IMR-90 (cell line): ENCODE results near the gene NCKAP5. TPM values are rescaled to one million over a fixed set of nuclear protein-coding genes. Genes with fewer than 3 reads are reported as not detected.

ENCODE experiments used
- ATAC-seq: fragments of 200-7000 bp; cut with Tn5 transposase; 2 replicates; pipeline ENCODE4 v1.9.1; 2020; ENCODE audit warnings: low read depth, mild to moderate bottlenecking, moderate library complexity
- BruUV-seq: library from RNA; stranded (reverse); fragments of 400-500 nt; replicated peaks from 2 replicates; lab custom pipeline; 2021; lab: Mats Ljungman, UMichigan
- CTCF ChIA-PET: fragments of 300-600 bp; formaldehyde crosslinking; extraction: SDS; loops from one replicate; lab custom pipeline; 2021; ENCODE audit warnings: antibody characterized with exemption; lab: Yijun Ruan, JAX
- POLR2A ChIA-PET: fragments of 300-600 bp; sonication (Branson Sonifier 250); formaldehyde crosslinking; loops from one replicate; lab custom pipeline; 2022; ENCODE audit warnings: antibody characterized with exemption; ENCODE audit not compliant: unreplicated experiment; lab: Charles Lee
- DNase-seq: peaks from one replicate; pipeline ENCODE4 v3.0.0; 2013
- H2AFZ ChIP-seq: replicated peaks from 2 replicates; pipeline ENCODE3; 2013; ENCODE audit warnings: low read length, mild to moderate bottlenecking; ENCODE audit not compliant: poor library complexity
- H2AK5ac ChIP-seq: 2 replicates; pipeline ENCODE4 v1.6.1; 2013; ENCODE audit warnings: low read depth, low read length, inconsistent platforms
- H2AK9ac ChIP-seq: replicated peaks from 2 replicates; pipeline ENCODE3; 2013; ENCODE audit warnings: mild to moderate bottlenecking, low read depth, low read length, moderate library complexity; ENCODE audit not compliant: poor library complexity
- H2BK120ac ChIP-seq: 2 replicates; pipeline ENCODE4 v1.6.1; 2013; ENCODE audit warnings: low read depth, low read length, inconsistent platforms
- H2BK15ac ChIP-seq: 3 replicates; pipeline ENCODE4 v1.6.1; 2013; ENCODE audit warnings: low read depth, low read length, inconsistent platforms
- H2BK20ac ChIP-seq: 2 replicates; pipeline ENCODE4 v1.6.1; 2013; ENCODE audit warnings: low read depth, mild to moderate bottlenecking, inconsistent platforms, low read length, moderate library complexity
- H2BK5ac ChIP-seq: 2 replicates; pipeline ENCODE4 v1.6.1; 2013; ENCODE audit warnings: mild to moderate bottlenecking, low read depth, low read length, inconsistent platforms; ENCODE audit not compliant: poor library complexity, severe bottlenecking
- H3K14ac ChIP-seq: replicated peaks from 2 replicates; pipeline ENCODE4 v1.6.1; 2013; ENCODE audit warnings: low read depth, low read length, inconsistent platforms
- H3K18ac ChIP-seq: 2 replicates; pipeline ENCODE4 v1.6.1; 2013; ENCODE audit warnings: low read depth, low read length, control low read depth
- H3K23ac ChIP-seq: 2 replicates; pipeline ENCODE4 v1.6.1; 2013; ENCODE audit warnings: low read depth, low read length, inconsistent platforms
- H3K27ac ChIP-seq: 2 replicates; pipeline ENCODE4 v1.5.1; 2013; ENCODE audit warnings: mild to moderate bottlenecking, control low read depth, low read length; ENCODE audit not compliant: insufficient read depth
- H3K27me3 ChIP-seq: 2 replicates; pipeline ENCODE4 v1.6.1; 2013; ENCODE audit warnings: low read length; ENCODE audit not compliant: control insufficient read depth, insufficient read depth
- H3K36me3 ChIP-seq: 2 replicates; pipeline ENCODE4 v1.6.1; 2013; ENCODE audit warnings: low read length, mixed read lengths; ENCODE audit not compliant: control insufficient read depth, insufficient read depth
- H3K4ac ChIP-seq: 2 replicates; pipeline ENCODE4 v1.6.1; 2013; ENCODE audit warnings: low read depth, low read length, inconsistent platforms
- H3K4me1 ChIP-seq: 2 replicates; pipeline ENCODE4 v1.6.1; 2013; ENCODE audit warnings: low read length, mixed read lengths; ENCODE audit not compliant: control insufficient read depth, insufficient read depth
- H3K4me2 ChIP-seq: 2 replicates; pipeline ENCODE4 v1.6.1; 2013; ENCODE audit warnings: low read depth, mild to moderate bottlenecking, control low read depth, low read length, moderate library complexity
- H3K4me3 ChIP-seq: 2 replicates; pipeline ENCODE4 v1.5.1; 2013; ENCODE audit warnings: low read depth, mild to moderate bottlenecking, control low read depth, low read length, moderate library complexity; ENCODE audit not compliant: insufficient read depth
- H3K56ac ChIP-seq: 2 replicates; pipeline ENCODE4 v1.6.1; 2013; ENCODE audit warnings: low read length, inconsistent platforms; ENCODE audit not compliant: insufficient read depth; ENCODE audit errors: extremely low read depth
- H3K79me1 ChIP-seq, 2 experiments: 2 replicates each; pipeline ENCODE4 v1.6.1; 2013; ENCODE audit warnings: low read length in 2 of 2, inconsistent platforms in 1 of 2, low read depth in 1 of 2
- H3K9ac ChIP-seq: 2 replicates; pipeline ENCODE4 v1.6.1; 2013; ENCODE audit warnings: low read depth, low read length, control low read depth
- H3K9me1 ChIP-seq: 2 replicates; pipeline ENCODE4 v1.6.1; 2013; ENCODE audit warnings: low read length, inconsistent platforms; ENCODE audit not compliant: insufficient read depth
- H3K9me3 ChIP-seq: 2 replicates; pipeline ENCODE4 v1.6.1; 2013; ENCODE audit warnings: low read length; ENCODE audit not compliant: control insufficient read depth, insufficient read depth
- H4K20me1 ChIP-seq: 2 replicates; pipeline ENCODE4 v1.6.1; 2013; ENCODE audit warnings: low read length, inconsistent platforms; ENCODE audit not compliant: insufficient read depth
- H4K5ac ChIP-seq: 2 replicates; pipeline ENCODE4 v1.6.1; 2013; ENCODE audit warnings: mild to moderate bottlenecking, low read depth, low read length, control low read depth
- H4K8ac ChIP-seq, 2 experiments: 2 replicates each; pipeline ENCODE4 v1.6.1; 2013; ENCODE audit warnings: low read depth in 2 of 2, low read length in 2 of 2, control low read depth in 1 of 2, inconsistent platforms in 1 of 2
- H4K91ac ChIP-seq: 2 replicates; pipeline ENCODE4 v1.6.1; 2013; ENCODE audit warnings: low read depth, low read length, inconsistent platforms; ENCODE audit not compliant: insufficient read depth
- BHLHE40 ChIP-seq: fragments of 150-350 bp; IDR thresholded peaks from 2 replicates; pipeline ENCODE4 v1.6.1; 2016; ENCODE audit warnings: mild to moderate bottlenecking, low read depth, low read length
- CEBPB ChIP-seq: IDR thresholded peaks from 2 replicates; pipeline ENCODE4 v1.6.1; 2012; ENCODE audit warnings: low read depth, low read length, improper control_type of control experiment
- CHD1 ChIP-seq: IDR thresholded peaks from 2 replicates; pipeline ENCODE4 v1.6.1; 2012; ENCODE audit warnings: low read depth, low read length, improper control_type of control experiment
- ELK1 ChIP-seq: fragments of 150-350 bp; IDR thresholded peaks from 2 replicates; pipeline ENCODE4 v1.6.1; 2016; ENCODE audit warnings: low read depth, mild to moderate bottlenecking, low read length, moderate library complexity, borderline replicate concordance
- FOS ChIP-seq: fragments of 150-350 bp; IDR thresholded peaks from 2 replicates; pipeline ENCODE4 v1.6.1; 2016; ENCODE audit warnings: low read depth, low read length
- MAFK ChIP-seq: IDR thresholded peaks from 2 replicates; pipeline ENCODE4 v1.6.1; 2012; ENCODE audit warnings: low read depth, low read length, improper control_type of control experiment
- MAZ ChIP-seq: IDR thresholded peaks from 2 replicates; pipeline ENCODE4 v1.6.1; 2012; ENCODE audit warnings: low read depth, mild to moderate bottlenecking, low read length, improper control_type of control experiment, moderate library complexity, borderline replicate concordance
- MXI1 ChIP-seq: IDR thresholded peaks from 2 replicates; pipeline ENCODE4 v1.6.1; 2012; ENCODE audit warnings: low read depth, mild to moderate bottlenecking, low read length, moderate library complexity, borderline replicate concordance
- POLR2A ChIP-seq: IDR thresholded peaks from 2 replicates; pipeline ENCODE4 v1.6.1; 2012; ENCODE audit warnings: mild to moderate bottlenecking, low read depth, low read length
- RAD21 ChIP-seq: IDR thresholded peaks from 2 replicates; pipeline ENCODE4 v1.6.1; 2012; ENCODE audit warnings: low read length, improper control_type of control experiment
- RCOR1 ChIP-seq: IDR thresholded peaks from 2 replicates; pipeline ENCODE4 v1.6.1; 2012; ENCODE audit warnings: mild to moderate bottlenecking, low read length, improper control_type of control experiment; ENCODE audit not compliant: insufficient replicate concordance
- RFX5 ChIP-seq: IDR thresholded peaks from 2 replicates; pipeline ENCODE4 v1.8.0; 2012; ENCODE audit warnings: low read depth, mild to moderate bottlenecking, low read length, moderate library complexity
- WGBS, 2 experiments: methylation state at CpG; one replicate each; pipeline versions ENCODE4 v1.1.5 to v1.1.7; 2013; ENCODE audit warnings: missing lambda C conversion rate in 2 of 2; ENCODE audit not compliant: insufficient read length in 1 of 2; ENCODE audit errors: extremely low coverage in 2 of 2; 5-methylcytosine and 5-hydroxymethylcytosine counted together
- dilution Hi-C: fragments of 300-500 bp; cut with HindIII; formaldehyde crosslinking; loops from one replicate; pipeline ENCODE4 v1.14.3; 2018; ENCODE audit warnings: low sequenced_read_pairs; ENCODE audit not compliant: unreplicated experiment
- in situ Hi-C: fragments of 300-500 bp; cut with MboI; formaldehyde crosslinking; loops from 3 replicates; pipeline ENCODE4 v1.14.3; 2019; ENCODE audit warnings: low sequenced_read_pairs, inconsistent platforms, mixed read lengths
- intact Hi-C: fragments of 100-400 bp; cut with micrococcal nuclease; formaldehyde crosslinking; loops from 2 replicates; pipeline ENCODE4 v1.10.0; 2022
- polyA plus RNA-seq, 3 experiments: library from polyadenylated mRNA; depleted of rRNA; stranded (reverse); fragments of >200 nt; gene quantifications; 2 replicates each; pipeline ENCODE4 v1.2.3, GENCODE V29; 2012; ENCODE audit warnings: low replicate concordance in 1 of 3
- total RNA-seq: library from RNA; depleted of rRNA; stranded (reverse); fragments of >200 nt; gene quantifications from 2 replicates; pipeline ENCODE4 v1.2.3, GENCODE V29; 2012
- TF ChIP-seq, protein P1 (sequence below): fragments of 150-350 bp; IDR thresholded peaks from 2 replicates; pipeline ENCODE4 v1.6.1; 2017; ENCODE audit warnings: mild to moderate bottlenecking, antibody characterized with exemption, low read length, low read depth

NCKAP5 gene
- total and polyA plus RNA-seq, 2 of the 4 experiments (the other 2 are of a cell fraction): 2.7 to 3.9 TPM

- Histone ChIP-seq H2BK15ac (no peak overlapping the region; the same call in 2 of the 3 replicates), H2AK9ac (no peak overlapping the region), H4K91ac (no peak overlapping the region), H2BK5ac (no peak overlapping the region), H4K20me1 (peaks cover 3% of the 10 kb centered on the region; the same call in 1 of the 2 replicates), H3K14ac (no peak overlapping the region), H2BK120ac (no peak overlapping the region), H4K8ac (no peak overlapping the region), H3K27ac (no peak overlapping the region), H3K23ac (no peak overlapping the region), H3K4me1 (no peaks in the 10 kb centered on the region), H2BK20ac (no peak overlapping the region), H3K56ac (no peak overlapping the region), H3K4me3 (no peak overlapping the region), H3K36me3 (peaks cover 3% of the 10 kb centered on the region; the same call in 1 of the 2 replicates), H4K5ac (no peak overlapping the region), H2AK5ac (no peak overlapping the region), H3K9me3 (no peaks in the 10 kb centered on the region), H3K79me1 (peaks cover 6 to 46% of the 10 kb centered on the region in 2 experiments; a peak in 3 of 4 replicates), H3K9me1 (peaks cover 4% of the 10 kb centered on the region; the same call in 1 of the 2 replicates), H2AFZ (no peak overlapping the region), H3K27me3 (no peaks in the 10 kb centered on the region), H3K18ac (no peak overlapping the region), H3K9ac (no peak overlapping the region), H3K4ac (no peak overlapping the region), H3K4me2 (no peak overlapping the region)
- intact Hi-C loops (no loop called here), dilution Hi-C loops (no loop called here), in situ Hi-C loops (no loop called here)
- no peak for ATAC-seq
- no peak for DNase-seq
- ChIA-PET CTCF (no interaction called here), POLR2A (no interaction called here)
- no CpG with 5 or more reads among the region's 6 CpGs for WGBS, 2 experiments
- no TSS peak for BruUV-seq
- TF ChIP-seq RCOR1 (no peak), ELK1 (no peak), MXI1 (no peak), RAD21 (no peak), POLR2A (no peak), CEBPB (no peak), CHD1 (no peak), BHLHE40 (no peak), FOS (no peak), MAZ (no peak), RFX5 (no peak), MAFK (no peak)
- TF ChIP-seq, protein P1, sequence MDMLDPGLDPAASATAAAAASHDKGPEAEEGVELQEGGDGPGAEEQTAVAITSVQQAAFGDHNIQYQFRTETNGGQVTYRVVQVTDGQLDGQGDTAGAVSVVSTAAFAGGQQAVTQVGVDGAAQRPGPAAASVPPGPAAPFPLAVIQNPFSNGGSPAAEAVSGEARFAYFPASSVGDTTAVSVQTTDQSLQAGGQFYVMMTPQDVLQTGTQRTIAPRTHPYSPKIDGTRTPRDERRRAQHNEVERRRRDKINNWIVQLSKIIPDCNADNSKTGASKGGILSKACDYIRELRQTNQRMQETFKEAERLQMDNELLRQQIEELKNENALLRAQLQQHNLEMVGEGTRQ: no peak
These were observed 482.1 kb downstream of the NCKAP5 start for GRCh38 chr2:133086176-133086575.
